Uterus (tissue), 2 donors: ENCODE results near the gene ZNF282.

Experiments used
- POLR2A ChIP-seq, 2 donors: fragments of 450-650 bp; IDR thresholded peaks; one replicate each; pipeline ENCODE4 v1.6.1; 2016; ENCODE audit warnings: antibody characterized with exemption in 2 of 2, mild to moderate bottlenecking in 1 of 2, moderate library complexity in 1 of 2
- TF ChIP-seq, protein P1 (sequence below), 4 experiments: fragments of 200-600 bp in 2 of 4; fragments of 450-650 bp in 2 of 4; sonication (generic) in 2 of 4; IDR thresholded peaks; one replicate each; pipeline ENCODE4 v1.5.1; 2016 to 2019; ENCODE audit warnings: antibody characterized with exemption in 4 of 4, mild to moderate bottlenecking in 2 of 4, moderate library complexity in 1 of 4

- TF ChIP-seq, protein P1, sequence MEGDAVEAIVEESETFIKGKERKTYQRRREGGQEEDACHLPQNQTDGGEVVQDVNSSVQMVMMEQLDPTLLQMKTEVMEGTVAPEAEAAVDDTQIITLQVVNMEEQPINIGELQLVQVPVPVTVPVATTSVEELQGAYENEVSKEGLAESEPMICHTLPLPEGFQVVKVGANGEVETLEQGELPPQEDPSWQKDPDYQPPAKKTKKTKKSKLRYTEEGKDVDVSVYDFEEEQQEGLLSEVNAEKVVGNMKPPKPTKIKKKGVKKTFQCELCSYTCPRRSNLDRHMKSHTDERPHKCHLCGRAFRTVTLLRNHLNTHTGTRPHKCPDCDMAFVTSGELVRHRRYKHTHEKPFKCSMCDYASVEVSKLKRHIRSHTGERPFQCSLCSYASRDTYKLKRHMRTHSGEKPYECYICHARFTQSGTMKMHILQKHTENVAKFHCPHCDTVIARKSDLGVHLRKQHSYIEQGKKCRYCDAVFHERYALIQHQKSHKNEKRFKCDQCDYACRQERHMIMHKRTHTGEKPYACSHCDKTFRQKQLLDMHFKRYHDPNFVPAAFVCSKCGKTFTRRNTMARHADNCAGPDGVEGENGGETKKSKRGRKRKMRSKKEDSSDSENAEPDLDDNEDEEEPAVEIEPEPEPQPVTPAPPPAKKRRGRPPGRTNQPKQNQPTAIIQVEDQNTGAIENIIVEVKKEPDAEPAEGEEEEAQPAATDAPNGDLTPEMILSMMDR (IDR thresholded peaks at IDR 0.05), result peak; percentile 43 to 95 (median 72)
- peak in 1 of 2 donors; percentile 58 for TF ChIP-seq POLR2A (IDR thresholded peaks at IDR 0.05)
These were observed 48.1 kb upstream of the ZNF282 start, which contains the start of gene ZNF398 for GRCh38 chr7:149147072-149147751.
